ENCODE measurements around the gene IPO11.
"Not testable (repeated sequence)": the region's sequence is repeated elsewhere in the genome, so short reads cannot be mapped to it uniquely, and the experiment has no call there.

The IPO11 gene

GRCh38 chr5:62450259-62450658, 37.7 kb downstream of the IPO11 start:
- DNase-seq, result no peak

- DNase-seq, result no peak
These were observed 44.5 kb downstream of the IPO11 start for GRCh38 chr5:62457071-62457470.

GRCh38 chr5:62460578-62460983, 48.0 kb downstream of the IPO11 start:
- no peak for DNase-seq

- no peak for DNase-seq
These were observed 49.0 kb downstream of the IPO11 start for GRCh38 chr5:62461561-62461960.

GRCh38 chr5:62465985-62466925, 53.7 kb downstream of the IPO11 start:
- DNase-seq, result no peak

- DNase-seq, result no peak
These were observed 60.6 kb downstream of the IPO11 start for GRCh38 chr5:62473209-62473608.

- no peak for DNase-seq
These were observed 62.5 kb downstream of the IPO11 start for GRCh38 chr5:62475072-62475471.

GRCh38 chr5:62477801-62478200, 65.2 kb downstream of the IPO11 start:
- no peak for DNase-seq

- DNase-seq, result no peak
These were observed 71.0 kb downstream of the IPO11 start for GRCh38 chr5:62483556-62483955.

GRCh38 chr5:62486672-62487071, 74.1 kb downstream of the IPO11 start:
- DNase-seq, result no peak

- DNase-seq, result no peak
These were observed 76.0 kb downstream of the IPO11 start for GRCh38 chr5:62488531-62488930.

GRCh38 chr5:62489471-62489870, 76.9 kb downstream of the IPO11 start:
- no peak for DNase-seq

GRCh38 chr5:62494772-62495171, 82.2 kb downstream of the IPO11 start:
- no peak for DNase-seq

- DNase-seq, result no peak
These were observed 84.3 kb downstream of the IPO11 start for GRCh38 chr5:62496876-62497275.

GRCh38 chr5:62498961-62499360, 86.4 kb downstream of the IPO11 start:
- no peak for DNase-seq

GRCh38 chr5:62499756-62500155, 87.2 kb downstream of the IPO11 start:
- no peak for DNase-seq

GRCh38 chr5:62502456-62503101, 90.0 kb downstream of the IPO11 start:
- DNase-seq, result no peak

GRCh38 chr5:62504129-62504528, 91.6 kb downstream of the IPO11 start:
- DNase-seq, result no peak

- DNase-seq, result no peak
These were observed 94.3 kb downstream of the IPO11 start for GRCh38 chr5:62506659-62507460.

- not testable (repeated sequence) for DNase-seq
These were observed 96.2 kb downstream of the IPO11 start for GRCh38 chr5:62508760-62509159.

GRCh38 chr5:62509806-62510205, 97.2 kb downstream of the IPO11 start:
- no peak for DNase-seq

GRCh38 chr5:62513085-62513484, 100.5 kb downstream of the IPO11 start:
- not testable (repeated sequence) for DNase-seq

- DNase-seq, result no peak
These were observed 102.1 kb downstream of the IPO11 start for GRCh38 chr5:62514510-62515119.
